Measurements from ENCODE around the gene PDCD7.
"Not testable (repeated sequence)": the region's sequence is repeated elsewhere in the genome, so short reads cannot be mapped to it uniquely, and the experiment has no call there.

DNA sequence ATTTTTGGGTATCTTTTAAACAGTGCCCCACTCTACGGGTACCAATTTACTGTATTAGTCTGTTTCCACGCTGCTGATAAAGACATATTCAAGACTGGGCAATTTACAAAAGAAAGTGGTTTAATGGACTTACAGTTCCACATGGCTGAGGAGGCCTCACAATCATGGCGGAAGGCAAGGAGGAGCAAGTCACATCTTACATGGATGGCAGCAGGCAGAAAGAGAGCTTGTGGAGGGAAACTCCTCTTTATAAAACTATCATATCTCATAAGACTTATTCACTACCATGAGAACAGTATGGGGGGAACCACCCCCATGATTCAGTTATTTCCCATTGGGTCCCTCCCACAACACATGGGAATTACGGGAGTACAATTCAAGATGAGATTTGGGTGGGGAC, 4.3 kb upstream of the PDCD7 start:
- TF ChIP-seq, protein P1, sequence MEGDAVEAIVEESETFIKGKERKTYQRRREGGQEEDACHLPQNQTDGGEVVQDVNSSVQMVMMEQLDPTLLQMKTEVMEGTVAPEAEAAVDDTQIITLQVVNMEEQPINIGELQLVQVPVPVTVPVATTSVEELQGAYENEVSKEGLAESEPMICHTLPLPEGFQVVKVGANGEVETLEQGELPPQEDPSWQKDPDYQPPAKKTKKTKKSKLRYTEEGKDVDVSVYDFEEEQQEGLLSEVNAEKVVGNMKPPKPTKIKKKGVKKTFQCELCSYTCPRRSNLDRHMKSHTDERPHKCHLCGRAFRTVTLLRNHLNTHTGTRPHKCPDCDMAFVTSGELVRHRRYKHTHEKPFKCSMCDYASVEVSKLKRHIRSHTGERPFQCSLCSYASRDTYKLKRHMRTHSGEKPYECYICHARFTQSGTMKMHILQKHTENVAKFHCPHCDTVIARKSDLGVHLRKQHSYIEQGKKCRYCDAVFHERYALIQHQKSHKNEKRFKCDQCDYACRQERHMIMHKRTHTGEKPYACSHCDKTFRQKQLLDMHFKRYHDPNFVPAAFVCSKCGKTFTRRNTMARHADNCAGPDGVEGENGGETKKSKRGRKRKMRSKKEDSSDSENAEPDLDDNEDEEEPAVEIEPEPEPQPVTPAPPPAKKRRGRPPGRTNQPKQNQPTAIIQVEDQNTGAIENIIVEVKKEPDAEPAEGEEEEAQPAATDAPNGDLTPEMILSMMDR (IDR thresholded peaks at IDR 0.05; ENCODE audit: low read depth, low read length), result not testable (repeated sequence)
- TF ChIP-seq POLR2A (IDR thresholded peaks at IDR 0.05; ENCODE audit: extremely low read depth, insufficient read length); MYC (IDR thresholded peaks at IDR 0.05; ENCODE audit: low read depth, low read length): not testable (repeated sequence)
- TF ChIP-seq, protein P2, sequence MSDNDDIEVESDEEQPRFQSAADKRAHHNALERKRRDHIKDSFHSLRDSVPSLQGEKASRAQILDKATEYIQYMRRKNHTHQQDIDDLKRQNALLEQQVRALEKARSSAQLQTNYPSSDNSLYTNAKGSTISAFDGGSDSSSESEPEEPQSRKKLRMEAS (IDR thresholded peaks at IDR 0.05; ENCODE audit: low read depth, low read length), result not testable (repeated sequence)
